ENCODE measurements around the gene MRC2.

MRC2 gene

DNA sequence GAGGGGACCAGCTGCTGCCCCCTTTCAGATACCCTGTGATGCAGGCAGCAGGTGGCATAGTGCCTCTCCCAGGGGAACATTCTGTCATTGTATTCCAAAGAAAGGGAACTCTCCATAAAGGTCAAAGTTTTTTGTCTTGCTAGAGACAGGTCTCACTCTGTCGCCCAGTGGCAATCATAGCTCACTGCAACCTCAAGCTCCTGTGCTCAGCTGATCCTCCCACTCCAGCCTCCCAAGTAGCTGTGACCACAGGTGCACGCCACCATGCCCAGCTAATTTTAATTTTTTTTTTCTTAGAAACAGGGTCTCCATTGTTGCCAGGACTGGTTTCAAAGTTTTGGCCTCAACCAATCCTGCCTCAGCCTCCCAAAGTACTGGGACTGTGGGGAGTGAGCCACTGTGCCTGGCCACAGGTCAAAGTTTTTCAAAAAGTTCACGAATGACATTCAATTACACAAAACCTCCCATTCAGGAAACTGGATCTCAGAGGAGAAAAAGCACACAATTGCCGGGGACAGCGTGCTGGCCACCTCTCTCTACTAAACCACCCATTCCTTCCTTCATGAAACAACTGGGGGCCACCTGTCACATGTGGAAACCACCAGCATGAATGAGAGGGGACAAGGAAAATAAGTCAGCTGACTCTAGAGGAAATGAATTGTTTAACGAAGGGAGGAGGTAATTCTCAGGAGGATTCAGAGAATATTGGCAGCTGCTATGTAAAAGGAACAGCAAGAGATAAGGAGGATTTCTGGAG is 100.6 kb downstream of the MRC2 start:
- DNase-seq: no peak

DNA sequence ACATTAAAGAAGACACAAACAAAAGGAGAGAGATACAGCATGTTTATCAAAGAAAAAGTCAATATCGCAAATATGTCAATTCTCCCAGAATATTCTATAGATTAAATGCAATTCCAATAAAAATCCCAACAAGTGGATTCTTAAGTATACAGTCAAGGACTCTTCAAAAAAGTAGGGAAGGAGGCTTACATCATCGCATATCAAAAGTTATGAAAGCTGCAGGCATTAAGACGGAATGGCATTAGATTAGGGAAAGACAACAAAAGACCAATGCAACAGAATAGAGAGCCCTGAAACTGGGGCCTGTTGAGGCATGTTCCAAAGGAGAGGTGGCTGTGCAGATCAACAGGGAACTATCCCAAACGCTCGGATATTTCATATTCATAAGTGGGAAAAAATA is 104.7 kb downstream of the MRC2 start:
- no peak for DNase-seq

DNA sequence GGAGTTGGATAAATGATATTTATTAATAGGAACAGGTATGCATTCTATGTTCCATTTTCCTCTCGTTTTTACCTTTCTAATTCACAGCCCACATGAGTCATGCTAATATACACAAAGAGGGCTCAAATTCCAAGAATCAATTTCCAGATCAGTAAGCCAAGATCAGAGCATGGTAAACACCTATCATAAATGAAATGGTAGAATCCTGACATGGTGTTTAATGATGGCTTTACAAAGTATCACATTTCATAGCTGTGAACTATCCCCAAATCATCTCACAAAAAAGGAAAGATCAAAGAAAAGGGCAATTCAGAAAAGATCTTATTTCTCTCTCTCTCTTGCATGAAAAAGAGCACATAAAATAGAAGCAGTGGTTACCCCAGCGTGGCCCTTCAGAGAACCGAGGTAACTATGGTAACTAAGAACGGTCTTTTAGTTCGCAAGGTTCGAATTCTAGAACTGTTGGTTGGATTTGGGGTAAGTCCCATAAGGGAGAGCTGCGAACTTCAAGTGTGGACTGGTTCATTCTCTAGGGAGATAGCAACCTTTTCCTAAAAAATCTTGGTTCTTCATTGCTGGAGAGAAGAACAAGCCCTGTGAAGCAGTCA is 107.7 kb downstream of the MRC2 start:
- DNase-seq: no peak

GRCh38 chr17:62737513-62737912 is 110.0 kb downstream of the MRC2 start:
- no peak for DNase-seq

- no peak for DNase-seq
Measured at GRCh38 chr17:62738281-62738680, 110.8 kb downstream of the MRC2 start.

- peak; percentile 43 for DNase-seq
Measured at GRCh38 chr17:62739645-62740388, 112.3 kb downstream of the MRC2 start.

- DNase-seq: no peak
Measured at GRCh38 chr17:62741290-62741689, 113.8 kb downstream of the MRC2 start.
